Cardiac fibroblast (primary cell): ENCODE measurements around the gene OR9A2.

Experiments used
- DNase-seq, 2 donors: peaks; one replicate each; pipeline versions ENCODE4 v3.0.0 to v3.0.0-alpha.2; 2010; ENCODE audit warnings: low read depth in 2 of 2
- H3K4me3 ChIP-seq, 2 donors: replicated peaks in 1 of 2; 1 replicate in 1 of 2; 2 replicates in 1 of 2; pipeline ENCODE4 v1.5.1; 2011; ENCODE audit warnings: low read depth in 2 of 2, low read length in 2 of 2, mild to moderate bottlenecking in 2 of 2, moderate library complexity in 1 of 2
- TF ChIP-seq, protein P1 (sequence below): IDR thresholded peaks from one replicate; pipeline ENCODE4 v1.5.1; 2011; ENCODE audit warnings: low read depth, mild to moderate bottlenecking, low read length, inconsistent platforms

The OR9A2 gene

DNA sequence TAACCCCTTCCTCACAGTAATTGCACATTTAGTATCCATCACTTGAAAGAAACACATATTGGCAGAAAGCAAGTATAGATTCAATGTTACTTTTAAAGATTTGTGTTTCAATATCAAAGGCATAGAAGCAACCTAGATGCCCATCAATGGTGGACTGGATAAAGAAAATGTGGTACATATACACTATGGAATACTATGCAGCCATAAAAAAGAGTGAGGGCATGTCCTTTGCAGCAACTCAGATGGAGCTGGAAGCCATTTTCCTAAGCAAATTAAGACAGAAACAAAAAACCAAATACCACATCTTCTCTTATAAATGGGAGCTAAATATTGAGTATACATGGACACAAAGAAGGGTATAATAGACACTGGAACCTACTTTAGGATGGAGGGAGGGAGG lies 28.8 kb upstream of the OR9A2 start:
- H3K4me3 ChIP-seq: no peak overlapping the region
- DNase-seq: no peak
- TF ChIP-seq, protein P1, sequence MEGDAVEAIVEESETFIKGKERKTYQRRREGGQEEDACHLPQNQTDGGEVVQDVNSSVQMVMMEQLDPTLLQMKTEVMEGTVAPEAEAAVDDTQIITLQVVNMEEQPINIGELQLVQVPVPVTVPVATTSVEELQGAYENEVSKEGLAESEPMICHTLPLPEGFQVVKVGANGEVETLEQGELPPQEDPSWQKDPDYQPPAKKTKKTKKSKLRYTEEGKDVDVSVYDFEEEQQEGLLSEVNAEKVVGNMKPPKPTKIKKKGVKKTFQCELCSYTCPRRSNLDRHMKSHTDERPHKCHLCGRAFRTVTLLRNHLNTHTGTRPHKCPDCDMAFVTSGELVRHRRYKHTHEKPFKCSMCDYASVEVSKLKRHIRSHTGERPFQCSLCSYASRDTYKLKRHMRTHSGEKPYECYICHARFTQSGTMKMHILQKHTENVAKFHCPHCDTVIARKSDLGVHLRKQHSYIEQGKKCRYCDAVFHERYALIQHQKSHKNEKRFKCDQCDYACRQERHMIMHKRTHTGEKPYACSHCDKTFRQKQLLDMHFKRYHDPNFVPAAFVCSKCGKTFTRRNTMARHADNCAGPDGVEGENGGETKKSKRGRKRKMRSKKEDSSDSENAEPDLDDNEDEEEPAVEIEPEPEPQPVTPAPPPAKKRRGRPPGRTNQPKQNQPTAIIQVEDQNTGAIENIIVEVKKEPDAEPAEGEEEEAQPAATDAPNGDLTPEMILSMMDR: no peak

DNA sequence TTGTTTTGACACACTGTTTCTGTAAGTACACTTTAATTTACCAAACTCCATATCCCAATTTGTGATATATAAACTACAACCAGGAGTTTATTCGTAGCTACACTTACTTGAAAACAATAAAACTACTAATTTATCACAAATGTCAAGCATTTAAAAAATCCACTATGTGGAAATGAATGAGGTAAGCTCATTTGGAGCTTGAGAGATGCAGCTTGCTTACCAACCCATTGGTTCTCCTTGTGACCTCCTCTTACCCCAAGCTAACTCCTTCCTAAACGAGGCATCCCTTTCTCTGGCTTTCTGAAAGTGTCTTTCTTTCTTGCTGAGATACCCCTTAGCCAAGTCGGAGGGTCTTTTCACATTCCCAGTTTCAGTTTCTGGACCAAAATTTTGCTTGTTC lies 27.7 kb upstream of the OR9A2 start:
- TF ChIP-seq, protein P1: no peak
- DNase-seq: no peak
- no peak overlapping the region for H3K4me3 ChIP-seq

DNA sequence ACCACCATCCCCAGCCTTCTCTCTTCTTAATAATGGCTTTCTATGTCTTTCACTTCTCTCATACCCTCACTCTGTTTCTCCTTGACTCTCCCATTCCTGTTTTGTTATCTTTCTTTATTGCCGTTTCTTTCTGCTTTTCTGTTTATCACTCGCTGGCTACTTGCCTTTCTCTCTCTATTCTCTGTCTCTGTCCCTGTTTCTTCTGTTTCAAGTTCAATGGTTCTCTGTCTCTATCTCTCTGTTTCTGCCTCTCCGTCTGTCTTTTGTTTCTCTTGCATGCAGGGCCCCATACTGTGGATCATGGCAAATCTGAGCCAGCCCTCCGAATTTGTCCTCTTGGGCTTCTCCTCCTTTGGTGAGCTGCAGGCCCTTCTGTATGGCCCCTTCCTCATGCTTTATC lies 25.1 kb upstream of the OR9A2 start, which contains the start of gene OR6V1:
Gene OR6V1 (plus strand): TSS at position 301 of the 400 bp plus-strand sequence. CDS start 0 bp downstream, at position 301.
- H3K4me3 ChIP-seq: no peak within 1 kb of the TSS
- TF ChIP-seq, protein P1: no peak
- no peak for DNase-seq

DNA sequence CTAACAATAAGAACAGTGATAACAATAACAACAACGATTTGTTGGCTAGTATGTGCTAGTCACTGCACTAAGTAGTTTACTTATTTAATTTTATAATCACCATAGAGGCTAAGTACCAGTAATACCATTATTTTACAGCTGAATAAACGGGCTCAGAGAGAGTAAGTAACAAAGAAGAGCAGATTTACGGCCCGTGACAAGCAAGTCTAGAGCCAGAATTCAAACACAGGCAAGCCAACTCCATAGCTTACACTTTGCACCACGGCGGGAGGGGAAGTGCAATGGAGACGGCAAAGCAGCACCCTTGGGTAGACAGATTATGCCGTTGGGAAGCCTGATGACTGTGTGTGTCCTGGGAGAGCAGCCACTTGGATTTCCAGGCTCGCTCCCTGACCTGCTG lies 24.0 kb upstream of the OR9A2 start:
- no peak overlapping the region for H3K4me3 ChIP-seq

DNA sequence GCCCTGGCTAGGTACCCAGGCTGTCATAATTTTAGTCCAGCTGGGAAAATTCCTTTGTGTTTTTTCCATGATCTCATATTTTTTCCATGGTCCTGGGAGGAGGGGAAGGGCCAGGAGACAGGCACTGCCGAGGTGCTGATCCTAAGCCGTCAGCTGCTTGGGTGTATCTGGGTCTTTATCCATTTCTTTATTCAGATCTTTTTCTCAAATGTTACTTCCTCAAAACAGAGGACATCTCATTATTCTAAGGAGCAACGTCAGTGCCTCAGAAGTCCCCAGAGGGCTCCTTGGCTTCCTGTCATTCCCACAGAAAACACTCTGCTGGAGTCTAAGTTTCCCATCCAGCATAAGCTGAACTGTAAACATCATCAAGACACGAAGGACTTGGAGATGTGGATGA lies 22.4 kb upstream of the OR9A2 start:
- no peak overlapping the region for H3K4me3 ChIP-seq
- peak in 1 of 2 donors; percentile 34 for DNase-seq
- TF ChIP-seq, protein P1: no peak

More for the DNA sequence above, 24.0 kb upstream of the OR9A2 start:
- TF ChIP-seq, protein P1: no peak
- DNase-seq: no peak

DNA sequence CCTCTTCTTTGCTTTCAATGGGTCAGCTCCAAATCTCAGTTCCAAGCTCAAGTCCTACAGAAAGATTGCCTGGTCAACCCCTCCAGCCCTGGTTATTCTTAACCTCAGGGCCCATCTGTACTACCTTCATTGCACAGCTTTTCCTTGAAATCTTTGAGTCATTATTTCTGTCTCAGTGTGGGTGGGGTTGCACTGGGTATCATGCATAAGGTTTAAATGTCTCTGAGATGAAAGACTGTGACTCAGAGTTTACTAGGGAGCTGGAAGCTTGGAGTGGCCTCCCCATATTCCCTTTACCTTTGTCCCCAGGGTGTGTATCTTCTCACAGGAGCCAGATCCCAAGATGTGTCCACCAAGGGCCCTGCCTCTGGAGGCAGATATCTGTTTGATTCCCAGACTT lies 21.9 kb upstream of the OR9A2 start:
- TF ChIP-seq, protein P1: no peak
- H3K4me3 ChIP-seq: no peak overlapping the region
- DNase-seq: peak in 1 of 2 donors; percentile 46

DNA sequence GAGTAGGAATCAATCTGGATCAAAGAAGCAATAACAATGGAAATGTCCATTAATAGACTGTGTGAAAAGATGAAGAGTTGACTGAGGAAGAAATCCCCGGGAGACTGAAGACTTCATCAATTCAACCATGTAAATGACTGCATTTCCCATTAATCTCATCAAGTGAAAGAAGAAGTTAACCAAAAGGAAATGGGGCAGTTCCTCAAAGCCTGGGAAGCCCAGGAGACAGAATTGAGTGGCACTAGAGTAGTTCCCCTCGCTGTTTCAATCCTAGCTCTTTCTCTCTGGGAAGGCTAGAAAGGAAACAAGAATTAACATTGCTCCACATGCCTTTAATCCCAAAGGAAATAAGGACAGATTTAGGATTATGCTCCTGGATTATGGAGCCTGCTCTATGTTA lies 20.4 kb upstream of the OR9A2 start:
- no peak overlapping the region for H3K4me3 ChIP-seq
- no peak for DNase-seq
- TF ChIP-seq, protein P1: no peak
